GM12865 (cell line): ENCODE results near the gene AQP12B.

Experiments
- DNase-seq: peaks from one replicate; pipeline ENCODE4 v3.0.0; 2010; ENCODE audit warnings: low read depth
- H3K4me3 ChIP-seq: 2 replicates; pipeline ENCODE4 v1.5.1; 2011; ENCODE audit warnings: mild to moderate bottlenecking, low read depth, low read length, control low read depth
- CTCF ChIP-seq: IDR thresholded peaks from 2 replicates; pipeline ENCODE4 v1.5.1; 2011; ENCODE audit warnings: low read length, control low read depth, low read depth, inconsistent platforms; ENCODE audit not compliant: insufficient read depth; ENCODE audit errors: missing control alignments

The AQP12B gene

GRCh38 chr2:240727913-240728312 lies 45.2 kb upstream of the AQP12B start:
- no peak overlapping the region for H3K4me3 ChIP-seq
- no peak for DNase-seq
- TF ChIP-seq CTCF = no peak

GRCh38 chr2:240727439-240727838 lies 44.8 kb upstream of the AQP12B start:
- TF ChIP-seq CTCF = no peak
- DNase-seq = no peak
- no peak overlapping the region for H3K4me3 ChIP-seq

GRCh38 chr2:240726876-240727275 lies 44.2 kb upstream of the AQP12B start:
- TF ChIP-seq CTCF = no peak
- DNase-seq = no peak
- no peak overlapping the region for H3K4me3 ChIP-seq

- no peak for TF ChIP-seq CTCF
- H3K4me3 ChIP-seq = no peak overlapping the region
- no peak for DNase-seq
Measured at GRCh38 chr2:240725671-240726070, 43.0 kb upstream of the AQP12B start.

GRCh38 chr2:240725266-240725665 lies 42.6 kb upstream of the AQP12B start:
- no peak for TF ChIP-seq CTCF
- H3K4me3 ChIP-seq = no peak overlapping the region
- DNase-seq = no peak

- DNase-seq = no peak
Measured at GRCh38 chr2:240724431-240724830, 41.7 kb upstream of the AQP12B start.

More at GRCh38 chr2:240724431-240724830, 41.7 kb upstream of the AQP12B start:
- TF ChIP-seq CTCF = no peak
- no peak overlapping the region for H3K4me3 ChIP-seq
